DMS 273 (cell line): Measurements from ENCODE around the gene ZNF577.
"Not testable (repeated sequence)": the region's sequence is repeated elsewhere in the genome, so short reads cannot be mapped to it uniquely, and the experiment has no call there.

Source experiments
- DNase-seq: peaks from one replicate; lab custom pipeline; 2025; ENCODE audit not compliant: unreplicated experiment; lab: John Stamatoyannopoulos, UW

ZNF577 gene

GRCh38 chr19:51887522-51888498 is at the start of gene ZNF577:
ZNF577 (minus strand) TSS chr19:51887951; CDS start chr19:51880382, 7,569 bp downstream.
- no peak for DNase-seq

- no peak for DNase-seq
These were observed 44.2 kb upstream of the ZNF577 start for GRCh38 chr19:51931921-51932320.

GRCh38 chr19:51927859-51928258 is 40.1 kb upstream of the ZNF577 start:
- no peak for DNase-seq

GRCh38 chr19:51926784-51927741 is 39.3 kb upstream of the ZNF577 start, which contains the start of gene ZNF613:
ZNF613 (plus strand) TSS chr19:51927472; CDS start chr19:51936221, 8,749 bp downstream.
- DNase-seq: peak; percentile 94

GRCh38 chr19:51926426-51926783 is 38.7 kb upstream of the ZNF577 start:
- DNase-seq: no peak

GRCh38 chr19:51921949-51922348 is 34.2 kb upstream of the ZNF577 start:
- DNase-seq: no peak

- no peak for DNase-seq
These were observed 31.9 kb upstream of the ZNF577 start for GRCh38 chr19:51919606-51920005.

- DNase-seq: no peak
These were observed 28.4 kb upstream of the ZNF577 start for GRCh38 chr19:51916167-51916566.

- DNase-seq: no peak
These were observed 27.6 kb upstream of the ZNF577 start for GRCh38 chr19:51915324-51915867.

- not testable (repeated sequence) for DNase-seq
These were observed 20.2 kb upstream of the ZNF577 start for GRCh38 chr19:51907981-51908380.

GRCh38 chr19:51906108-51906507 is 18.4 kb upstream of the ZNF577 start:
- not testable (repeated sequence) for DNase-seq

- not testable (repeated sequence) for DNase-seq
These were observed 17.9 kb upstream of the ZNF577 start for GRCh38 chr19:51905639-51906038.

GRCh38 chr19:51905206-51905605 is 17.5 kb upstream of the ZNF577 start:
- no peak for DNase-seq

GRCh38 chr19:51904331-51905165 is 16.8 kb upstream of the ZNF577 start, which contains the start of gene ZNF649:
ZNF649 (minus strand) TSS chr19:51905017; CDS start chr19:51900107, 4,910 bp downstream.
- peak; percentile 96 for DNase-seq

- peak; percentile 8 for DNase-seq
These were observed 15.4 kb upstream of the ZNF577 start for GRCh38 chr19:51903192-51903591.

- no peak for DNase-seq
These were observed 14.1 kb upstream of the ZNF577 start for GRCh38 chr19:51901860-51902259.

- DNase-seq: no peak
These were observed 3.5 kb upstream of the ZNF577 start for GRCh38 chr19:51891193-51891747.

- DNase-seq: no peak
These were observed 2.2 kb upstream of the ZNF577 start for GRCh38 chr19:51889934-51890333.

GRCh38 chr19:51884713-51885112 is 3.0 kb downstream of the ZNF577 start:
- DNase-seq: no peak

- DNase-seq: no peak
These were observed 5.2 kb downstream of the ZNF577 start for GRCh38 chr19:51882518-51882917.
